ENCODE data around the gene NADSYN1.

NADSYN1 gene

DNA sequence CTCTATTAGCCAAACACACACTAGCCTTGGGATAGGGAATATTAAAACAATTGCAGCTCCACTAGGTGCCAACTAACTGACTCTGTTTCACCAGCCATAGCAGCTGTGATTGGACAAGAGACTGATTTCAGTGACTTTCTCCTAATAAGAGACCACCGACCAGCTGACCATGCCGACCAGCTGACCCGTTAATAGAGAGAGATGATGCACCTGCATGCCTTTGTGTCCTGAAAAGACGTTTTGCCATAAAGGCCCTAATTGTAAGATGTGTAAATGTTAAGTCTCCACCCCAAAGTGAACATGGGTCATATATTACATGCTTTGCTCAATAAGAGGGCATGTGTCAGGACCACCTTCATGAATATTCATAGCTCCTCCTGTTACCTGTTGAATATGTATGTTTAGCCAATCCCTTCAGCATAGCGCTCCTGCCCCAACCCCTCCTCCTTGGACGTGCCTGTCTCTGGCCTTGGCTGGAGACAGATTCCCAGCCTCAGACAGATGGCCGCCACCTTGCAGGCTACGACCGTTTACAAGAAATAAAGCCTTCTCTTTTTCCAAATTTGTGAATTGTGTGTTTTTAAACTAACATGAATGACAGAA is 1.3 kb upstream of the NADSYN1 start:
- DNase-seq, result no peak

GRCh38 chr11:71452199-71453036 is 585 bp upstream of the NADSYN1 start:
- peak; percentile 30 for DNase-seq

DNA sequence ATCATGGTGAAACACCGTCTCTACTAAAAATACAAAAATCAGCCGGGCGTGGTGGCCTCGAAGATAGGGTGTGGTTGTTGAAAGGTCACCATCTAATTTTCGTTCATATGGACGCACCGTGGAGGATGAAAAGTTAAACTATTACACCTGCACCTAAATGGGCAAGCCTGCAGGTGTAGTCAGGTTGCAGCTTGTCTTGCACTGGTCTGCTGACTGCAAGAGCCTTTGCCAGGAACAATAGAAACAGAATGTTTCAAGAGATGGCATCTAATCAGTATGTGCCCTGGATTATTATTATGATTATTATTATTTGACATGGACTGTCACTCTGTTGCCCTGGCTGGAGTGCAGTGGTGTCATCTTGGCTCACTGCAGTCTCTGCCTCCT is 908 bp downstream of the NADSYN1 start:
- DNase-seq, result no peak

- no peak for DNase-seq
These were observed 1.6 kb downstream of the NADSYN1 start for GRCh38 chr11:71454470-71455113.

DNA sequence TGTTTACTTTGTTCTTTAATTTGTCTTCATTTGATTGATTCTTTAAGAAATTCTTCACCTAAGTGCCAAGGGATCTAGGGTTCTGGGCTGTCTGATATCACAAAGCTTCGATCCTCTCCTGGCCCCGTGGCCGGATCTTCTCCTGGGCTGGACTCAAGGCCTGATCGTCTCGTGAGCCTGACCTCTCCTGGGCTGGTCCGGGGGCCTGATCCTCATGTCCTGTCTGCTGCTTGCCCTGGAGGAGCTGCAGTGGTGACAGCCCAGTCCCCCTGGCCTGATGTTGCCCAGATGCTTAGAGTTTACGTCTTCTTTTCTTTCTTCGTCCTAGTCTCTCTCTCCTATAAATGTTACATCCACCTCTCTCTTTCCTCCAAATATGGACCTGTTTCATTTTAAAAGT is 3.3 kb downstream of the NADSYN1 start:
- DNase-seq, result no peak

GRCh38 chr11:71456831-71457230 is 3.8 kb downstream of the NADSYN1 start:
- DNase-seq, result no peak

- DNase-seq, result no peak
These were observed 5.4 kb downstream of the NADSYN1 start for GRCh38 chr11:71458146-71459070.

- no peak for DNase-seq
These were observed 6.2 kb downstream of the NADSYN1 start for GRCh38 chr11:71459076-71459766.

- no peak for DNase-seq
These were observed 6.8 kb downstream of the NADSYN1 start for GRCh38 chr11:71459767-71460320.

GRCh38 chr11:71461696-71462095 is 8.7 kb downstream of the NADSYN1 start:
- DNase-seq, result no peak

DNA sequence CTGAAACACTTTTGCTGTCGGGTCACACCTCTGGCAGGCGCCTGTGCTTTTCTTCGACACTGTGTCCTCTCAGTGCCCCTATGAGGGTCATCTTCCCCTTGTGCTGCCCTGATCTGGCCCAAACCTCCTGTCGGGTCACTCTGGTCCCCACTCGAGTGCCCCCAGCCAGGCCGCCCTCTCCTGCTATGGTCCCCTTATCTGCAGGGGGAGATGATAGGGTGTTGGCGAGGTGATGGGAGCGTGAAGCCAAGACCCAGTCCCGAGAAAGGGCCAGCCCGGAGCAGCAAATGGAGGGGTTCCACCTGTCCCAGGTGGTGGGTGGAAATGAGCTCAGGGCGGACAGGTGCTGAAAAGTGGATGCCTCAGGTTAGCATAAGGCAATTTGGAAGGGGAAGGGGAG is 9.7 kb downstream of the NADSYN1 start:
- DNase-seq, result no peak

GRCh38 chr11:71463331-71464211 is 10.6 kb downstream of the NADSYN1 start:
- no peak for DNase-seq

- DNase-seq, result no peak
These were observed 12.1 kb downstream of the NADSYN1 start for GRCh38 chr11:71465054-71465453.

DNA sequence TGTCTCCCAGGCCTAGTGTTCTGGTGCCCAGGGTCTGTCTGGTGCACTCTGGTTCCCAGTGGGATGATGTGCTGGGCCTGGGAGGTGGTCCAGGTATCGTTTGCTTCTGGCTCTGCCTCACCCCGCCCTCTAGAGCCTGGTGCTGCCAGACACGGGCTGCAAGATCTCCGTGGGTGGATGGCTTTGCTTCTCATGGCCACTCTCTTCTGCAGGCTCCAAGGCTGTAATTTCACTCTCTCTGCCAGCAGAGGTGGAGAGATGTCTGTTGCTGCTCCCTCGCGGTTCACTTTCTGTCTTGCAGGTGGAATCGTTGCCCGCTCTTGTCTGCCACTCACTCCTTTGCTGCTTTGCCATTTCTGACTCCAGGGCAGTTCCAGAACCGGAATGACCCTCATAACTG is 13.4 kb downstream of the NADSYN1 start:
- no peak for DNase-seq

DNA sequence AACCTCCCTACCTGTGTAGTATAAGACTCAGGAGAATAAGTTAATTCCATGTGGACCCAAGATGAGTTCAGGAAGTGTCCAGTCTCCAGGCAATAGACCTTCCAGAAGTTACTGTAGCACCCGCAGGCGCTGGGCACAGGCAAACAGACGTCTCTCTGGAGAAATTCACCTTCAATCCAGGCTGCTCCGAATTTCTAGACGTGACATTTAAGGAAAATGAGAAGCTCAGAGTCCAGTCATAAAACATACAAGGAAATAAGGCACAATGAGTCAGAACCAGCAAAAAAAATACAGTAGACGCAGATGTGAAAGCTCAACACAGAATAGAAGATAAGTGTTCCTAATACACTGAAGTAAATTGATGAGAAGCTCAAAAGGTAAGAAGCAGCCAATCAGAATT is 14.2 kb downstream of the NADSYN1 start:
- no peak for DNase-seq

GRCh38 chr11:71470946-71471345 is 17.9 kb downstream of the NADSYN1 start:
- DNase-seq, result no peak

GRCh38 chr11:71472357-71472885 is 19.4 kb downstream of the NADSYN1 start:
- DNase-seq, result no peak

DNA sequence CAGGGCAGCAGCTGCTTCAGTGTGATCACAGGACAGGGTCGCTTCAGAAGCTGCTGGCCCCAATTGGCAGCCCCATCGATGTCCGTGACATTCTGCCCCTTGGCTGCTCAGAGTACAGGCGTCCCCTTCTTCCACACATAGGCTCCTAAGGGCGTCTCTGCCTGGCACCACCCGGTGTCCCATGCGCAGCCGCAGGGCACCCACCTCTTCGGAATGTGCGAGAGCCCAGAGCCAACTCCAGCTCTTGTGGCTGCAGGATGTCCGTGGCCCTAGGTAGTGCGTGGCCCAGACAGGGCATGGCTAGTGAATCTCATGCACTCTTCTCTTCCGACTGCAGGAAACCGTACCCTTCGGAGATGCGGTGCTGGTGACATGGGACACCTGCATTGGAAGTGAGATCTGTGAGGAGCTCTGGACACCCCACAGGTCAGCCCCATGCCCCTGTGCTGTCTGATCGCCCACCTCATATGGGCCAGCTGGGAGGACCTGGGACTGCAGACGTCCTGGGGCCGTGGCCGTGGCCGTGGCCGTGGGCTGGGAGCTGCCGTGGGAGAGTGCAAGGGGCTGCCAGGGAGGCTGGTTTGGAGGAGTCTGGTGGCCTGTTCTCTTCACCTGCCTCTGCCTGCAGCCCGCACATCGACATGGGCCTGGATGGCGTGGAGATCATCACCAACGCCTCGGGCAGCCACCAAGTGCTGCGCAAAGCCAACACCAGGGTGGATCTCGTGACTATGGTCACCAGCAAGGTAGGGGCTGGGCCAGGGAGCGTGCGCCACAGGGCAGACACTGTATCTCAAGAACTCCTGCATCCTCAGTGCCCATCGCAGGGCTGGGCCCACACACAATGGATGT is 20.2 kb downstream of the NADSYN1 start:
- no peak for DNase-seq

DNA sequence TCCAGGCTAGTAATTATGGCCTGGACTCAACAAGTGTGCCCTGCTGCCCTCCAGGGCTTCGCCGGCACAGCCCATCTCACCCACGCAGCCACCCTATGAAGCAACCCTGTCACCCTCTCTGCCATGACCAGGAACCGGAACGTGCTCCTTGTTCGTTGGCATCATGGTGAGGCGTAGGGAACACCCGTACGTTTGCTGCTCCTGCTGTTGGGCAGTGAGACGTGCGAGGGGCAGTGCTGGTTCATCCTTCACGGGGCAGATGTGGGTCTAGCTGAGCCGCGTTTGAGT is 20.7 kb downstream of the NADSYN1 start:
- no peak for DNase-seq

Data from HCEC 1CT (cell line).